ENCODE data around the gene SPAG16. TPM values are rescaled to one million over a fixed set of nuclear protein-coding genes. Genes with fewer than 3 reads are reported as not detected.

The SPAG16 gene
- total RNA-seq, 2 donors from 2014 or later = 27.1 to 29.2 TPM

- Histone ChIP-seq H3K4me3 (no peak overlapping the region), H3K4me1 (replicated peaks) (no peaks in the 10 kb centered on the region), H3K36me3 (no peaks in the 10 kb centered on the region), H3K27me3 (replicated peaks; ENCODE audit: insufficient read depth) (no peaks in the 10 kb centered on the region), H3K27ac (no peak overlapping the region), H3K9me3 (no peaks in the 10 kb centered on the region)
- 76% methylated on average over 2 of the region's 2 CpGs for WGBS
- intact Hi-C loops (cut with DNase I) = no loop called here
- no peak for DNase-seq (ENCODE audit: low spot score)
- no peak for TF ChIP-seq CTCF (IDR thresholded peaks at IDR 0.05)
- no peak for TF ChIP-seq POLR2AphosphoS5 (IDR thresholded peaks at IDR 0.05)
- TF ChIP-seq POLR2A (IDR thresholded peaks at IDR 0.05) = no peak
Measured at GRCh38 chr2:214297423-214297822, 1013.2 kb downstream of the SPAG16 start.

- intact Hi-C loops (cut with DNase I) = no loop called here
- DNase-seq (ENCODE audit: low spot score) = no peak
- Histone ChIP-seq H3K27me3 (replicated peaks; ENCODE audit: insufficient read depth) (no peaks in the 10 kb centered on the region), H3K9me3 (no peaks in the 10 kb centered on the region), H3K4me3 (no peak overlapping the region), H3K36me3 (no peaks in the 10 kb centered on the region), H3K27ac (no peak overlapping the region), H3K4me1 (replicated peaks) (no peaks in the 10 kb centered on the region)
- no peak for TF ChIP-seq POLR2A (IDR thresholded peaks at IDR 0.05)
- no peak for TF ChIP-seq POLR2AphosphoS5 (IDR thresholded peaks at IDR 0.05)
- TF ChIP-seq CTCF (IDR thresholded peaks at IDR 0.05) = peak in 2 of 4 experiments; percentile 16 to 22
Measured at GRCh38 chr2:214310319-214310718, 1026.1 kb downstream of the SPAG16 start.

GRCh38 chr2:214311031-214311533 is 1026.8 kb downstream of the SPAG16 start:
- intact Hi-C loops (cut with DNase I) = no loop called here
- Histone ChIP-seq H3K4me3 (no peak overlapping the region), H3K9me3 (no peaks in the 10 kb centered on the region), H3K27me3 (replicated peaks; ENCODE audit: insufficient read depth) (no peaks in the 10 kb centered on the region), H3K27ac (no peak overlapping the region), H3K36me3 (no peaks in the 10 kb centered on the region), H3K4me1 (replicated peaks) (no peaks in the 10 kb centered on the region)
- DNase-seq (ENCODE audit: low spot score) = no peak
- 73% methylated on average over 7 of the region's 7 CpGs for WGBS
- no peak for TF ChIP-seq CTCF (IDR thresholded peaks at IDR 0.05)
- TF ChIP-seq POLR2AphosphoS5 (IDR thresholded peaks at IDR 0.05) = no peak
- TF ChIP-seq POLR2A (IDR thresholded peaks at IDR 0.05) = no peak

GRCh38 chr2:214311931-214312749 is 1027.9 kb downstream of the SPAG16 start:
- no peaks in the 10 kb centered on the region for H3K36me3 ChIP-seq
- no peak overlapping the region for H3K27ac ChIP-seq
- no peak for DNase-seq (ENCODE audit: low spot score)
- intact Hi-C loops (cut with DNase I) = no loop called here
- no peaks in the 10 kb centered on the region for H3K4me1 ChIP-seq (replicated peaks)
- TF ChIP-seq POLR2A (IDR thresholded peaks at IDR 0.05) (no peak), CTCF (IDR thresholded peaks at IDR 0.05) (no peak), POLR2AphosphoS5 (IDR thresholded peaks at IDR 0.05) (no peak)
- H3K27me3 ChIP-seq (replicated peaks; ENCODE audit: insufficient read depth) = no peaks in the 10 kb centered on the region
- WGBS = 54% methylated on average over 3 of the region's 3 CpGs
- H3K4me3 ChIP-seq = no peak overlapping the region
- H3K9me3 ChIP-seq = no peaks in the 10 kb centered on the region

GRCh38 chr2:214315324-214315723 is 1031.1 kb downstream of the SPAG16 start:
- Histone ChIP-seq H3K27me3 (replicated peaks; ENCODE audit: insufficient read depth) (no peaks in the 10 kb centered on the region), H3K27ac (no peak overlapping the region), H3K4me1 (replicated peaks) (no peaks in the 10 kb centered on the region), H3K9me3 (no peaks in the 10 kb centered on the region), H3K4me3 (no peak overlapping the region), H3K36me3 (no peaks in the 10 kb centered on the region)
- DNase-seq (ENCODE audit: low spot score) = no peak
- 94% methylated on average over 3 of the region's 3 CpGs for WGBS
- TF ChIP-seq POLR2A (IDR thresholded peaks at IDR 0.05) = no peak
- TF ChIP-seq POLR2AphosphoS5 (IDR thresholded peaks at IDR 0.05) = no peak
- TF ChIP-seq CTCF (IDR thresholded peaks at IDR 0.05) = no peak
- intact Hi-C loops (cut with DNase I) = no loop called here

All from prostate gland (tissue), 2 donors.